HG03060 (cell line): ENCODE data around the gene OR8G5.

ENCODE experiments used
- ATAC-seq: cut with Tn5 transposase; IDR thresholded peaks from one replicate; pipeline ENCODE4 v1.9.1; 2021; ENCODE audit warnings: low read depth, moderate number of reproducible peaks; ENCODE audit not compliant: unreplicated experiment

OR8G5 gene

DNA sequence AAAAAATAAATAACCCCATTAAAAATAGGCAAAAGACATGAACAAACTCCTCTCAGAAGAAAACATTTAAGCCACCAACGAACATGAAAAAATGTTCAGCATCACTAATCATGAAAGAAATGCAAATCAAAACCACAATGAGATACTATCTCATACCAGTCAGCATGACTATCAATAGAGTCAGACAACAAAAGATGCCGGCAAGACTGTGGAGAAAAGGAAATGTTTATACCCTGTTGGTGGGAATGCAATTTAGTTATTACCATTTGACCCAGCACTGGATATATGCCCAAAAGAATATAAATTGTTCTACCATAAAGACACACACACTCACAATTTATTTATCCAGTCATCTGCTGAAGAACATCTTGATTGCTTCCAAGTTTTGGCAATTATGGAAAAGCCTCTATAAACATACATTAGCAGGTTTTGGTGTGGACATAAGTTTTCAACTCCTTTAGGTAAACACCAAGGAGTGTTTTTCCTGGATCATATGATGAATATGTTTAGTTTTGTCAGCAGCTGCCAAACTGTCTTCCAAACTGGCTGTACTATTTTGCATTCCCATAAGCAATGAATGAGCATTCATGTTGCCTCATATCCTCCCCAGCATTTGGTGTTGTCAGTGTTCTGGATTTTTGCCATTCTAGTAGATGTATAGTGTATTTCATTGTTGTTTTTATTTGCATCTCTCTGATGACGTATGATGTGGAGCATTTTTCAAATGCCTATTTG, 29.6 kb downstream of the OR8G5 start:
- ATAC-seq = no peak

DNA sequence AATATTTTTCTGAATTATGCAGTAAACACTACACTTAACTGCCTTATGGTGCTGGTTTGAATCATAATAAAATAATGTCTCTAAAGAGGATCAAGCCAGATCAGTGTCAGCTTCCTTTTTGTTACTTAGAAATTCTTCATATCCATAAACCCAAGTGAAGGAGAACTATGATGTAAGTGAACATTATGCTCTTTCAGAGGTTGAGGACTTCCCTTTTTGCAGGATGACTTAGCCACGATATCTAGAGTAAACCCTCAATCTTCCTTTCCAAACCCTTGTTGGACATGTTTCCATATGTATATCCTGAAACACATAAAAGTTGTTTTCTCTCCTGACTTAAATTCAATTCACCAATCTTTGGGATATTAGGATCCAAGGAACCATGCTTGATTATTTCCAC, 38.5 kb downstream of the OR8G5 start:
- no peak for ATAC-seq

DNA sequence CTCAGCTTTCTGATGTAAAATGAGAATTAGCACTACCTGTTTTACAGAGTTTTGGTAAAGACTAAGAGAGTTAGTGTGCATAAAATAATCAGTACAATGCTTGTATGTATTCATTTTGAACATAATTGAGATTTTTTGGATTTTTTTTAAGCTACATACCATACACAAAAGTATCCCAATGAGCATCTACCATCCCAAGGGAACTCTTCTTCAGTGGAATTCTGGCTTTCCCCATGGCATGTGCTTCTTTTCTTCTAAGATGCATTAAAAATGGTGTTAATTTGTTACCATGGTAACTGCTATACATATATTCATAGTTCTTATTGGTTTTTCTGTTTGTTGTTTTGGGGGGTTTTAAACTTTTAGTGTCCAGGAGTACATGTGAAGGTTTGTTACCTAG, 39.8 kb downstream of the OR8G5 start:
- ATAC-seq = no peak

DNA sequence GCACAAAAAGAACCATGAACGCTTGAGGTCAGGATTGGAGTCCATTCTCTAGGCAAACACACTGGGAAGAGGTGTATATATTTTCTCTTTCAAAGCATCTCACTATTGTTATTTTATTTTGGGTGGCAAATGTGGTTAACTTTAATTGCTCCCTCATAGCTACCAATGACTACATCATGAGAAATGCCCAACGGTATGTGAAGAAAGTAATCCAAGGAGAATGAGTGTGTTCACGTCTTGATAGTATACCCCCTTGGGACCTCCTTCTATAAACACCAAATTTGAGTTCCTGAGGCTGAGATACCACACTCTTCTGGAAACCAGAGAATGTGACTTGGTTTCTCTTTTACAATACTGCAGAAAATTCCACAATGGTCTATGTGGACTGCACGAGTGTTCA, 41.7 kb downstream of the OR8G5 start:
- no peak for ATAC-seq

DNA sequence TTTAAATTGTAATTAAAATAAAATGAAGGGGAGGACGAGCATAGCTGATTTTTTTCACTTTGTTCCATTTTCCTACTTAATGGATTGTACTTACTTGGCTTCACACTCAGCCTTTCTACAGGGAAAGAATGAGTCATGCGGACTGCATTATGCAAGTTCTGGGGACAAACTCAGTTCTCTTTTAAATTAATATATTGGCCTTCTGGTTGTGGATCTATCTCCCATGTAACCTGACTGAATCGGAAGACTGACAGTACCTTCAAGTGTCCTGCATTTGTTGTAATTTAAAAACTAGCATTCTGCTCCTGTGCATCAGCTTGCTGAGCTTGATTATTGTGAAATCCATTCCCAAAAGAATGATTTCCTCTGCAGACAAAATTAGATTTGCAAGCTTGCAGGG, 45.4 kb downstream of the OR8G5 start:
- no peak for ATAC-seq

DNA sequence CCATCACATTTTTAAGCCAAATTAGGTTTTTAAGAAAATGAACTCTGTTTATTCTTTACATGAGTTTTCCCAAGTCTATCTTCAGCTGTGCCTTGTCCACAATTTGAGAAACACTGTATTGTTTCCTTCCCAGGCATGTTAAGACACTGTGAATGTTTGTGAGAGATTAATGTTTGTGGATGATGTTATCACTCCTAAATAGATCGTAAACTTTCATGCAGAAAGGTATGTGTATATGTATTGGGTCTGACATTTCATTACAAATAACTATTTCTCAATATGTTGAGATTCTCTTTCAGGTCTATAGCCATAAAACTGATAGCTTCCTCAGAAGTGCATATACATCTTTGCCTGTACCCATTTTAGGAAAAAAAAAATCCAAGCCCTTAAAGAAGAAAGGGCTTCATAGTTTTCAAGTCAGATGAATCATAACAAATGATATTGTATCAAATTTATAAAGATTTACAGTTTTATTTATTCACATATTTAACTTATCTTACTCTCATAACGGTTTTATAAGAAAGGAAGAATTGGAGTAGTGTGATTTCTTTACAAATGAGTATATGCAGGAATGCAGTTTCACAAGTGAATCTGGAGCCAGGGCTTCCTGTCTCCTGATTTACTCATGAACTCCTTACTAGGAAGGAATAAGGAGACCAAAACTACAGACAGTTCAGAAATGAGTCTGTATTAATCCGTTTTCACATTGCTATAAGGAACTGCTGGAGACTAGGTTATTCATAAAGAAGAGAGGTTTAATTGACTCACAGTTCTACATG, 46.4 kb downstream of the OR8G5 start:
- no peak for ATAC-seq

DNA sequence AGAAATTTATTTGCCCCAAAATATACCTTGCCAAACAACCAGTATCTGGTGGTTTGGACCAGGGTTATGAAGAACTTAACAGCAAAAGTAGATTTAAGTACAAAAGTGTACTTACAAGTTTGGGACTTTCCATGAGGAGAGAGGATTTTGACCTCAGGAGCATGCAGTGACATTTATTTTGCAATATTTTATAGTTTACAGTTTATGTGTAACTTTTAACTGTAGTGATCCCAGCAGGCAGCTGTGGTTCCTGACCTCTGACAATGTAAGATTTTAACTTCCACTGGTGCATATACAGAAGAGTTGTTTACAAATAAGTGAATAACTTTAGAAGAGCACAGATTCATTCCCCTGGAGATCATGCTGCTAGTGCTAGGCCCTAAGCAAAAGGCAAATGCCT, 50.9 kb downstream of the OR8G5 start:
- ATAC-seq = no peak

DNA sequence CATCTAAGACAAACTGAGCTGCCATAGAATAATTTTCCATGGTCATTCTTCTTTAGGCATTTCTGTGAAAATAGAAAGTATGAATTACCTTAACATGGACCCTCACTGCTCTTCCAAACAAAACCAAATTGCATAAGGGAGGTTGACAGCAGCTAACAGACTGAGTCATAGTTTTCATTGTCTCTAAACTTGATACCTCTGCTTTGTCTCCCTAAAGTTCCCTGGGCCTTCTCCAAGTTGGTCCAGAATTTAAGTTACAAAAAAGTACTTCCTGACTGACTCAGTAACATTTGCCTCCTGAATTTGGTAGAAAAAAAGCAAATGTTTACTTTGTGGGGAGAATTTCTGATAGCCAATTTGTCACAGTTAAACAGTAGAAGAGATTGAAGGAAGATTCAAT, 54.5 kb downstream of the OR8G5 start:
- no peak for ATAC-seq

DNA sequence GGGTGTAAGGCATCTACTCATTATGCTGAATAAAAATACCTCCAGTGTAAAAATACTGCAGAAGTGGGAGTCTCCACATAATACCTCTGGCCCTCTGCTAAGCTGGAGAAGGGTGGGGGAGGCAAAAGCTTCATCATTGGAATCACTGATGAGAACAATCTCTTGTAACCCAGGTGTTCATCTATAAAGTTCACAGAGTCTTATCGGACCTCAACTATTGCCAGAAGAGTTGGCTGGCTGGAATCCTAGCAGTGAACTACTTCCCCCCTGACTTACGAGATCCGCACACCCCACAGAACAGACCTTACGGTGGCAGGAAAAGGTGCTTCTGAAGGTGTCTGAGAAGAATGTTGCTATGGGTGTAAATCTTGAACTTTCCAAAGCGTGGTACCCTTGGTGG, 55.1 kb downstream of the OR8G5 start:
- ATAC-seq = no peak

DNA sequence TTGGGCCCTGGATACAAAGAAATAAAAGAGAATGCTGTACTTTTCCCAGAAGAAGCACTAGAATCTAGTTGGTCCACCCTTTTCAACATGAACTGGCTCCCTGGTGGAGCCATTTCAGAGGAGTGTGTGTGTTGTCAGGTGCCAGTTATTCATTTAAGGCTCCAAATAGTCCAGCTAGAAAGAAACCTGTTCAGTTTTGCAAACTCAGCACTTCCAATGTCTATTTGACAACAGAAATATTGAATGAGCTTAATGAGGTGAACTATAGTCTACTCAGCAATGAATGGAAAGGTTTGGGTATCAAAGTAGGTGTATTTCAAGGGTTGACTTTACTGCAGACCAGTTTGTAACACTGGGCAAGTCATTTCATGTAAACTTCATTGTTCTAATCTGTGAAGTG, 55.5 kb downstream of the OR8G5 start:
- ATAC-seq = no peak

DNA sequence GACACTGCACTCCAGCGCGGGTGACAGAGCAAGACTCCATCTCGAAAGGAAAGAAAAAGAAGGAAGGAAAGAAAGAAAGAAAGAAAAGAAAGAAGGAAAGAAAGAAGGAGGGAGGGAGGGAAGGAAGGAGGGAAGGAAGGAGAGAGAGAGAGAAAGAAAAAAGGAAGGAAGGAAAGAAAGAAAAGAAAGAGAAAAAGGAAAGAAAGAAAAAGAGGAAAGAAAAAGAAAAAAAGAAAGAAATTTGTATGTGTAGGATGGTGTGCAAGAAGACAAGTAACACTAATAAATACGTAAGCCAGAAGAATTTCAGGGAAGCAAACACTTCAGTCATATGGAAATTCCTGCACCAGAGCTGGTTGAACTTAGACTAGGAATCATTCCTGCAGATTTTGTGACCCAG, 57.0 kb downstream of the OR8G5 start:
- no peak for ATAC-seq

DNA sequence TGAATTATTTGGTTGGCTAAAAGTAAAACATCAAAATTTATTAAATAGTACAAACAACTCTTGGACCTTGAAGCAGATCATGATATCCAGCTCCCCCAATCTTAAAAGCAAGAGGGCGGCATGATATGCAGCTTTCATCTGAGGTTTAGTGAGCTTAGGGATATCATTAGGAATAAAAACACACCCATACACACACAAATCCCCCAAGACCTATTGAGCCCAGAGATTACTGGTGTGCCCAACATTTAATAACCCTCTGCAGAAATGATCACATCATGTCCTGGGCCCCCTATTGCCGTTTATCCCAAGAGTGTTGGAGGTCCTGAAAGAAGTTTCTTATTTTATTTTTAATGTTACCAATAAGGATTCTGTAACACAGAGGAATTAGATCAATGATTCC, 57.7 kb downstream of the OR8G5 start, which contains the start of gene OR8D1:
Gene OR8D1, minus strand, starts transcription at position 101 of the 400 bp plus-strand sequence. CDS start 3,183 bp downstream, outside the sequence.
- ATAC-seq = no peak

DNA sequence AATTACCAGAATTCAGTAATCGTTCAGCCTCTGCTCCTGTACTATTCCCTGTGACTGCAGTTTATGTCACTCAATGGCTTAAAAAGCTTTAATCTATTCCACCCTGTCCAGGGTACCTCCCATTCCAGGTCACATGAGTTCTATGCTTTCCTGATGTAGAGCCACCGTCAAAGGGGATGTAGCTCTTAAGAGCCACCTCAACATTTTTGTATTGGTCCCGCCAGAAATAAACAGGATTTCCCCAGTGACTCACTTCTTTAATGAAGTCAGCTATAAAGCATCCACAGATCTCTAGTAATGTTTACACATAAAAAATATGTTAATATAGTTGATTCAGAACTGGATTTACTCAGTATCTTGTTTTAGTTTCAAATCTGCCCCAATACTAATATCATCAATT, 58.9 kb downstream of the OR8G5 start:
- no peak for ATAC-seq
